Loucy (cell line): ENCODE data around the gene TBATA.

ENCODE experiments used
- EZH2phosphoT487 ChIP-seq: fragments of 200-600 bp; IDR thresholded peaks from 2 replicates; pipeline ENCODE4 v1.6.1; 2018; ENCODE audit warnings: antibody characterized with exemption, mild to moderate bottlenecking, moderate library complexity, borderline replicate concordance
- TF ChIP-seq, protein P1 (sequence below): fragments of 200-600 bp; sonication (generic); conservative IDR thresholded peaks from 2 replicates; pipeline ENCODE4 v1.5.1; 2014; ENCODE audit warnings: mild to moderate bottlenecking, antibody characterized with exemption, low read length

DNA sequence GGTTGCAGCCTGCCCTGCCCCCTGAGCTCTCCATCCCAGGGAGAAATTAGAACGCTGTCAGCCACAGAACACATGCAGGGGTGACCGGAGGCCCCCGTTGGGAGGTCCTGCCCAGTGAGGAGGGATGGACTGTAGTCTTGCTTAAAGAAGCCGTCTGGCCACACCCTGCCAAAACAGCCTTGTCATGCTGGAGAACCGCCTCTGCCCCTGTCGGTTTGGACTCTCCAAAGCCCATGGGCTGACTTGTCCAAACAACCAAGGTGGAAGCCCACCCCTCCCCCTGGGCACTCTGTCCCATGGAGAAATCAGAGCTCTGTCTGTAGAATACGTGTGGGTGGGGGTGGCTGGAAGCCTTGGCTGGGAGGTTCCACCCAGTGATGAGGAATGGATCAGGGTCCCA is 12.7 kb upstream of the TBATA start:
- TF ChIP-seq, protein P1, sequence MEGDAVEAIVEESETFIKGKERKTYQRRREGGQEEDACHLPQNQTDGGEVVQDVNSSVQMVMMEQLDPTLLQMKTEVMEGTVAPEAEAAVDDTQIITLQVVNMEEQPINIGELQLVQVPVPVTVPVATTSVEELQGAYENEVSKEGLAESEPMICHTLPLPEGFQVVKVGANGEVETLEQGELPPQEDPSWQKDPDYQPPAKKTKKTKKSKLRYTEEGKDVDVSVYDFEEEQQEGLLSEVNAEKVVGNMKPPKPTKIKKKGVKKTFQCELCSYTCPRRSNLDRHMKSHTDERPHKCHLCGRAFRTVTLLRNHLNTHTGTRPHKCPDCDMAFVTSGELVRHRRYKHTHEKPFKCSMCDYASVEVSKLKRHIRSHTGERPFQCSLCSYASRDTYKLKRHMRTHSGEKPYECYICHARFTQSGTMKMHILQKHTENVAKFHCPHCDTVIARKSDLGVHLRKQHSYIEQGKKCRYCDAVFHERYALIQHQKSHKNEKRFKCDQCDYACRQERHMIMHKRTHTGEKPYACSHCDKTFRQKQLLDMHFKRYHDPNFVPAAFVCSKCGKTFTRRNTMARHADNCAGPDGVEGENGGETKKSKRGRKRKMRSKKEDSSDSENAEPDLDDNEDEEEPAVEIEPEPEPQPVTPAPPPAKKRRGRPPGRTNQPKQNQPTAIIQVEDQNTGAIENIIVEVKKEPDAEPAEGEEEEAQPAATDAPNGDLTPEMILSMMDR = no peak
- no peak for TF ChIP-seq EZH2phosphoT487
